Ishikawa (cell line): ENCODE results near the gene ZMYM5.

ENCODE experiments used
- CEBPB ChIP-seq: IDR thresholded peaks from 2 replicates; pipeline ENCODE4 v1.6.1; 2012
- CREB1 ChIP-seq: IDR thresholded peaks from 2 replicates; pipeline ENCODE4 v1.6.1; 2012; ENCODE audit warnings: low read depth
- EGR1 ChIP-seq: IDR thresholded peaks from 2 replicates; pipeline ENCODE4 v1.6.1; 2012
- EP300 ChIP-seq: IDR thresholded peaks from 2 replicates; pipeline ENCODE4 v1.6.1; 2012; ENCODE audit warnings: borderline replicate concordance
- FOXM1 ChIP-seq: IDR thresholded peaks from 2 replicates; pipeline ENCODE4 v1.6.1; 2012; ENCODE audit warnings: low read depth, borderline replicate concordance
- MAX ChIP-seq: IDR thresholded peaks from 2 replicates; pipeline ENCODE4 v1.6.1; 2012
- NFIC ChIP-seq: IDR thresholded peaks from 2 replicates; pipeline ENCODE4 v1.6.1; 2012
- RAD21 ChIP-seq: IDR thresholded peaks from 2 replicates; pipeline ENCODE4 v1.6.1; 2012; ENCODE audit warnings: low read depth
- REST ChIP-seq: IDR thresholded peaks from 2 replicates; pipeline ENCODE4 v1.6.1; 2012; ENCODE audit warnings: low read depth, mild to moderate bottlenecking
- TAF1 ChIP-seq: IDR thresholded peaks from 2 replicates; pipeline ENCODE4 v1.6.1; 2012; ENCODE audit warnings: low read depth, mild to moderate bottlenecking
- TCF12 ChIP-seq: IDR thresholded peaks from 2 replicates; pipeline ENCODE4 v1.6.1; 2012; ENCODE audit warnings: low read depth
- TEAD4 ChIP-seq: IDR thresholded peaks from 2 replicates; pipeline ENCODE4 v1.6.1; 2012
- USF1 ChIP-seq: IDR thresholded peaks from 2 replicates; pipeline ENCODE4 v1.6.1; 2012
- YY1 ChIP-seq: IDR thresholded peaks from 2 replicates; pipeline ENCODE4 v1.6.1; 2012; ENCODE audit warnings: low read depth
- ZBTB7A ChIP-seq: IDR thresholded peaks from 2 replicates; pipeline ENCODE4 v1.6.1; 2012; ENCODE audit warnings: low read depth

ZMYM5 gene

GRCh38 chr13:19838865-19839275 lies 24.6 kb downstream of the ZMYM5 start:
- TF ChIP-seq ZBTB7A, result no peak
- no peak for TF ChIP-seq MAX
- TF ChIP-seq FOXM1, result no peak
- no peak for TF ChIP-seq EGR1
- no peak for TF ChIP-seq TCF12
- no peak for TF ChIP-seq TEAD4
- TF ChIP-seq RAD21, result no peak
- no peak for TF ChIP-seq NFIC

GRCh38 chr13:19836472-19836871 lies 27.0 kb downstream of the ZMYM5 start:
- TF ChIP-seq FOXM1 (no peak), MAX (no peak), TAF1 (no peak), RAD21 (no peak), ZBTB7A (no peak), USF1 (no peak), CREB1 (no peak), YY1 (no peak), TCF12 (no peak), TEAD4 (no peak)

GRCh38 chr13:19834704-19835103 lies 28.7 kb downstream of the ZMYM5 start:
- TF ChIP-seq YY1, result no peak
- no peak for TF ChIP-seq TAF1
- no peak for TF ChIP-seq EGR1
- no peak for TF ChIP-seq TCF12
- TF ChIP-seq TEAD4, result no peak
- no peak for TF ChIP-seq CEBPB
- TF ChIP-seq EP300, result no peak

GRCh38 chr13:19822673-19823072 lies 40.8 kb downstream of the ZMYM5 start:
- TF ChIP-seq FOXM1 (no peak), TEAD4 (no peak), MAX (no peak), CREB1 (no peak), NFIC (no peak), CEBPB (no peak), YY1 (no peak), EP300 (no peak), EGR1 (no peak)

- TF ChIP-seq RAD21, result peak; percentile 89
- TF ChIP-seq EP300, result no peak
- TF ChIP-seq YY1, result 0 out of 2 replicates have a peak, but pooled peaks have one; percentile 29
- peak; percentile 9; the same call in 1 of the 2 replicates for TF ChIP-seq USF1
- no peak for TF ChIP-seq FOXM1
- peak; percentile 26; the same call in 1 of the 2 replicates for TF ChIP-seq TEAD4
- TF ChIP-seq TAF1, result no peak
- peak; percentile 68; the same call in 1 of the 2 replicates for TF ChIP-seq MAX
These were observed 45.1 kb downstream of the ZMYM5 start for GRCh38 chr13:19818223-19818842.

- TF ChIP-seq EGR1 (no peak), RAD21 (no peak), TAF1 (no peak), FOXM1 (no peak), CREB1 (no peak), ZBTB7A (no peak), NFIC (no peak), YY1 (no peak), TEAD4 (no peak), TCF12 (no peak), USF1 (no peak), EP300 (no peak), CEBPB (no peak), REST (no peak), MAX (no peak)
These were observed 45.8 kb downstream of the ZMYM5 start for GRCh38 chr13:19817510-19818158.
